Duodenal mucosa (tissue), 2 donors: ENCODE data around the gene PPP2R2D.
A peak's percentile ranks its signal among the peaks of the same experiment; 100 is the strongest.

Experiments used
- H3K27ac ChIP-seq: one replicate; pipeline ENCODE4 v1.7.0; 2013; ENCODE audit warnings: low read depth, low read length
- H3K27me3 ChIP-seq, 2 donors: one replicate each; pipeline ENCODE4 v1.7.0; 2013; ENCODE audit warnings: low read length in 2 of 2, control low read depth in 1 of 2; ENCODE audit not compliant: insufficient read depth in 2 of 2, control insufficient read depth in 1 of 2
- H3K36me3 ChIP-seq, 2 donors: one replicate each; pipeline ENCODE4 v1.7.0; 2013; ENCODE audit warnings: low read length in 2 of 2, control low read depth in 1 of 2; ENCODE audit not compliant: insufficient read depth in 2 of 2, control insufficient read depth in 1 of 2
- H3K4me1 ChIP-seq, 2 donors: one replicate each; pipeline ENCODE4 v1.7.0; 2013; ENCODE audit warnings: low read length in 2 of 2, control low read depth in 1 of 2; ENCODE audit not compliant: insufficient read depth in 2 of 2, control insufficient read depth in 1 of 2
- H3K4me3 ChIP-seq, 2 donors: one replicate each; pipeline ENCODE4 v1.7.0; 2013; ENCODE audit warnings: low read length in 2 of 2, low read depth in 1 of 2
- H3K9ac ChIP-seq, 2 donors: one replicate each; pipeline ENCODE4 v1.7.0; 2013; ENCODE audit warnings: low read length in 2 of 2, low read depth in 1 of 2
- H3K9me3 ChIP-seq, 2 donors: one replicate each; pipeline ENCODE4 v1.7.0; 2013; ENCODE audit warnings: low read length in 2 of 2, control low read depth in 1 of 2; ENCODE audit not compliant: control insufficient read depth in 1 of 2

Gene PPP2R2D

DNA sequence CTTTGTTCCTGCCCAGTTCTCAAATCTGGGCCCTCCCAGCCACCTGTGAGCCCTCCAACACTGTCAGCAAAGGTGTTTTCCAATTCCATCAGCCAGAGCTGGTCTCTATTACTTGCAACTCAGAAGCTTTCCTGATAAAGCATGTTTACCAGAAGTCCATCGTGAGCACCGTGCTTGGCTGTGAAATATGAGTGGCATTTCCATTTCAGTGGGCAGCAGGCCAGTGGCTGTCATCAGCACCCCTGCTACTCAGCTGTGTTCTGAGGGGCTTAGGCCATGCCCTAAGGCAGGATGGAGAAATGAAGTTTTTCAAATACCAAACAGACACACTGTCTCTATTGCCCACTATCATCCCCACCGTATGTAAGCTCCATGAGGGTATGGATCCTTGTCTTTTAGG lies 93.6 kb downstream of the PPP2R2D start:
- H3K4me3 ChIP-seq, result no peak overlapping the region
- no peak overlapping the region for H3K27ac ChIP-seq
- H3K9me3 ChIP-seq, result no peaks in the 10 kb centered on the region
- H3K9ac ChIP-seq, result no peak overlapping the region
- H3K4me1 ChIP-seq, result no peaks in the 10 kb centered on the region
- no peaks in the 10 kb centered on the region for H3K27me3 ChIP-seq
- H3K36me3 ChIP-seq, result no peaks in the 10 kb centered on the region

DNA sequence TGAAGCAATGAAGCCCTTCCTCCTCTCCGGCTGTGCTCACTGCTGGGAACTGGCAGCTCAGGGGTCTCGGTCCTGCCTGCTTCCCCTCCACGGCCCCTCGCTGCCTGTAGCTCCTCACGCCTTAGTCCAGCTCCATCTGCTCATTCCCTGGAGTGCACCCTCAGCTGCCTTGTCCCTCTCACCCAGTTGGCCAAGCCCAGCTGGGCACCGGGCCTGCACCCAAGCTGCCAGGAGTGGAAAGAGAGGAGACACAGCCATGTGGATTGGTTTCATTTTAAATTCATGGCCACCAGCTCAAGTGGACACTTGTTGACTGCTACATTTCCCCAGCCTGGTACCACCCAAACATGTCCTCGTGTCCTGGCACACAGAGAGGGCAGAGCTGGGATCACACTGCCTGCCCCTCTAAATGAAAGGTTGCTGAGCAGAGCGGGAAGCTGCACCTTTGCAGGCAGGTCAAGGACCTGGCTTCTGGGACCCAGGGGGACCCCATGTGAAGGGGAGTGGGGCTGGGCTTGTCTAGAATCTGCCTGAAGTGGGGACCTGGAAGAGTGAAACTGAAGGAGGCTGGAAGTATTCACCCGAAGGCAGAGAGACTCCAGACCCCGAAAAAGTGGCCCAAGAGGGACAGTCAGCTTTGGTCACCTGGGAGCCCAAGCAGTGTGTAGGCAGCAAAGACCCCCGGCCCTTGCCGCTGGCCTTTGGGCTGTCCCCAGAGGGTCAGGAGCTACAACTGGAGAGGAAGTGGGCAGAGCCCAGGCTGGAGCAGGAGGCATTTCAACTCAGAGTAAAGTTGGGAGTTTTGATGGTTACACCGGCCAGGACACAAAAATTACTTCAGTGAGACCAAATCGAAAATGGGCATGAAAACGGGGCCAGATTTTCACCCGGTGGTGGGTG lies 95.9 kb downstream of the PPP2R2D start:
- Histone ChIP-seq H3K9me3 (no peaks in the 10 kb centered on the region), H3K4me1 (no peaks in the 10 kb centered on the region), H3K27ac (no peak overlapping the region), H3K4me3 (no peak overlapping the region), H3K36me3 (no peaks in the 10 kb centered on the region), H3K27me3 (no peaks in the 10 kb centered on the region), H3K9ac (no peak overlapping the region)

DNA sequence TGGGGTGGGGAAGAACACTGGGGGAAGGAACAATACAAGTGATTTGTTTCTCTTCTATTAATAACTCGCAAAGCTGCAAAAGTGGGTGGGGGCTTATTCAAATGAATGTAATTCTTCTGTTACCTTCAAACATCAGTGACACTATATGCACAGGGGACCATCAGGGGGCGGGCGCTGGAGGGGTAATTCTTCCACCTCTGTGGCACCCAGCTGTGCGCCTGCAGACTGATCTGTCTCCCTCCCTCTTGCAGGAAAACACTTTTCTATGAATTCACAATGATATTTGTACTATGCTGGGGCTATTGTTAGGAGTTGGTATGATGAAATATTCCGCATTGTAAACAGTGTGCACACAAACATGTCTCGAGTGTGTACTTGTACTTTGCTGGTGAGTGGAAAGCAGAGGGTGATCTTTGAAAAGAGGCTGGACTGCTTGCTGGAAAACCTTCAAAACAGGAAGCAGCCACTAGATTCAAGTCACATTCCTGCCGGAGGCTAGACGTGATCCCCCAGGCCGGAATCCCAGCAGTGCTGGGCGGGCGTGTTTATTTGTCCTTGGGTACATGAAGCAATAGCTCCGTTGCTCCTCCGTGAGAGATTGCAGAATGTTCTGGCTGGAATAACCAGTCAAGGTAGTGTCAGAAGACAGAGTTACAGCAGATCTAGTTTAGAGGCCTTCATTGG lies 96.7 kb downstream of the PPP2R2D start:
- H3K4me1 ChIP-seq, result no peaks in the 10 kb centered on the region
- no peak overlapping the region for H3K27ac ChIP-seq
- H3K36me3 ChIP-seq, result no peaks in the 10 kb centered on the region
- H3K4me3 ChIP-seq, result no peak overlapping the region
- H3K27me3 ChIP-seq, result no peaks in the 10 kb centered on the region
- no peaks in the 10 kb centered on the region for H3K9me3 ChIP-seq
- no peak overlapping the region for H3K9ac ChIP-seq

DNA sequence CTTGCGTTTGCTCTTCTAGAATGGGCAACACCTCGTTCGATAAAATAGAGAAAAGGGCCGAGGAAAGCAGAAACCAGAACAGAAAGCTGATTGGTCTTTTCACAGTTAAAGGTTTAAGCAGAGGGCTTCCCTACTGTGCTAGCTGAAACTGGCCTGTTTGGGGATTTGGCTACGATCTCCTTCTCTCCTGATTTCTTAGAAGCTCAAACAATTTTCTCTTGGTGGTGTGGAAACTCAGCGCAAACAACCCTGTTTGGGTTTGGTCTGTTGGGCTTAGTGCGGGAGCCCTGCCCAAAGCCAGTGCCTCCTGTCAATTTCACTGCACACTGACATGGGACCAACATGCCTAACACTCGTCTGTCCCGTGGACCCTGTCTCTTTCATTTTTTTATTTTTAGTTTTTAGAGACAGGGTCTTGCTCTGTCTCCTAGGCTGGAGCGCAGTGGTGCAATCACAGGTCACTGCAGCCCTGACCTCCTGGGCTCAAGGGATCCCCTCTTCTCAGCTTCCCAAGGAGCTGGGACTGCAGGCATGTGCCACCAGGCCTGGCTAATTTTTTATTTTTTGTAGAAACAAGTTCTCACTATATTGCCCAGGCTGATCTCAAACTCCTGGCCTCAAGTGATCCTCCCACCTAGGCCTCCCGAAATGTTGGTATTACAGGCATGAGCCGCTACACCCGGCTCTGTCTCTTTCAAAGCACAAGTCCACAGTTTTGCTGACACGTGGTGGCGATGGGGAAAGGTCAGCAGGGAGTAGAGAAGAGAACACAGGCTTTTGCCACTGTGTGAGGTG lies 97.4 kb downstream of the PPP2R2D start:
- Histone ChIP-seq H3K4me1 (no peaks in the 10 kb centered on the region), H3K36me3 (no peaks in the 10 kb centered on the region), H3K27ac (no peak overlapping the region), H3K9ac (no peak overlapping the region), H3K9me3 (no peaks in the 10 kb centered on the region), H3K27me3 (no peaks in the 10 kb centered on the region), H3K4me3 (no peak overlapping the region)

DNA sequence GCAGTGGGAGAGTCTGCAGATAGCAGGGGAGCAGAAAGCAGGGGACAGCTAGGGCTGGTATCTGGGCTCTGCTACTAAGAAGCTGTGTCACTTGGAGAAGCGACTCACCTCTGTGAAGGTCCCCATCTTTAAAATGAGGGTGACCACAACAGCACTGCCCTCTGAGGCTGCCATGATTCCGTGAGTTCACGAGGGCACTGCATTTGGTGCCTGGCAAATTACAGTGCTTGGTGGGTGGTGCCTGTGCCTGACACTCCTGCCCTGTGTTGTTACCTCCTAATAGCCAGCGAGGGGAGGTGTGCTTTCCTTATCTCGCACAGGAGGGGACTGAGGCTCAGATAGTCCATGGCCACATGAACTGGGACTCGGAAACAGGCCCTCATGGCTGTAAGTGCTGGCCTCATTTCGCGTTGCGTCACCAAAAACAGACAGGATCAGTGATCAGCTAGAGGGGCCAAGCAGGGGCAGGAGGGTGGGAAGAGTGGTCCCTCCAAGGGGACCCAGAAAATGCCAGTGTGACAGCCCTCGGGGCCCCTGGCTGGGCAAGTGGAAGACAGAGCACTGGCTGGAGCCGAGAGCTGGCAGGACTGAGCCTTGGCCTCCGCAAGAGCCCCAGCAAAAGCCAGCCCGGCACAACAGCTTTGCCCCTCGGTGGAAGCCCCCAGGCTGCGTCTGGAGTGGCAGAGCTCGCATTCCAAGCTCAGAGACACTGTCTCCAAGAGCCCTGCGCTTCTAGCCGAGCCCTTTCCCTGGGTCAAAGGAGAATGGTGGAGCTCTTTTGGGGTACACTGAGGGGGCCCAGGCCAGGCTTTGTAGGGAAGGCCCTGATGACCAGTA lies 98.3 kb downstream of the PPP2R2D start:
- Histone ChIP-seq H3K27ac (no peak overlapping the region), H3K27me3 (no peaks in the 10 kb centered on the region), H3K36me3 (no peaks in the 10 kb centered on the region), H3K9me3 (no peaks in the 10 kb centered on the region), H3K4me1 (no peaks in the 10 kb centered on the region), H3K9ac (no peak overlapping the region), H3K4me3 (no peak overlapping the region)

DNA sequence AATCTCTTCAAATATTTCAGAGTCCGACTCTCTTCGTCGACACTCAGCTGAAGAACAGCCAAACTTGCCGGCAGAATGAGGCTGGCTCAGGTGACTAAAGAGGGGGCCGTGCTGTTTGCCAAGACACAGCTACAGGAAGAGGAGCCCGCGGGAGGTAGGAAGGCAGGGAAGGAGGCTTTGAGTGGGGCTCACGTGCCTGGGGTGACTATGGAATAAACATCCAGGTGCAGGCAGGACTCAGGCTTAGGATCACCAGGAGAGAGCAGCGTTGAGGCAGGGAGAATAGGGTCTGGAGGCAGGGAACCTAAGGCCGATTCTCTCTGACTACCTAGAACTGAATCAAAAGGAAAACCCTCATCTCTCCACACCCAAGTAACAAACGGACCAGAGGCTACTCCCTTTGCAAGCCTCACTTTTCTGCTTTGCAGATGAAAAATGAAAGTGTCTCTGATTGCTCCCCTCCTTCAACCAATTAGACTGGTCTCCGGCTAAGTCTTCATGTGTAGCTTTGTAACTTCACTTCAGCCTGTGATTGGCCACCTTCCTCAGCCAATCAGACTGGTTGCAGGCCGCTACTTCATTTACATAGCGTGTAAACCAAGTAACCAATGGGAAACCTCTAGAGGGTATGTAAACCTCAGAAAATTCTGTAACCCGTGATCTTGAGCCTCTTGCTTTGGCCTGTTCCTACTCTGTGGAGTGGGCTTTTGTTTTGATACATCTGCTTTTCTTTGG lies 100.6 kb downstream of the PPP2R2D start:
- H3K36me3 ChIP-seq, result no peaks in the 10 kb centered on the region
- H3K4me1 ChIP-seq, result no peaks in the 10 kb centered on the region
- peak overlapping the region in 1 of 2 donors; percentile 34 for H3K4me3 ChIP-seq
- no peak overlapping the region for H3K9ac ChIP-seq
- peaks cover 0 to 3% of the 10 kb centered on the region in 2 donors for H3K9me3 ChIP-seq
- H3K27me3 ChIP-seq, result no peaks in the 10 kb centered on the region
- no peak overlapping the region for H3K27ac ChIP-seq

DNA sequence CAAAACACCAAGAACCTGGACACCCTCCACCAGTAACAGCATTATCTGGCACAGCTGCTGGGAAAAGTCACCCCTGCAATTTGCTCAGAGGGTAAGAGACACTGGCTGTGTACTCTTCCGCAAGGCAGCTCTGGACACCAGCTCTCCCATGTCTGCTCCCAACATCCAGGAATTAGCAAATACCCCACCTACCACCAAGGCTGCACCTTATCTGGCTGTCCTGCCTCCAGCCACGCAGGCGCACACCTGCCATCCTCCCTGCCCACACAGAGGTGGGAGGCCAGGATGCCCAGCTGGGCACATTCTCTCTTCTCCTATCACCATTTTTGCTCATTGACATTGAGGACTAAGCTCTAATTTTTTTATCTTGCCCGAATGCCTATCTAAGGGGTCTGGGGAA lies 101.2 kb downstream of the PPP2R2D start:
- Histone ChIP-seq H3K9me3 (peaks cover 0 to 3% of the 10 kb centered on the region in 2 donors), H3K9ac (no peak overlapping the region), H3K27me3 (no peaks in the 10 kb centered on the region), H3K4me1 (no peaks in the 10 kb centered on the region), H3K4me3 (no peak overlapping the region), H3K27ac (no peak overlapping the region), H3K36me3 (no peaks in the 10 kb centered on the region)

DNA sequence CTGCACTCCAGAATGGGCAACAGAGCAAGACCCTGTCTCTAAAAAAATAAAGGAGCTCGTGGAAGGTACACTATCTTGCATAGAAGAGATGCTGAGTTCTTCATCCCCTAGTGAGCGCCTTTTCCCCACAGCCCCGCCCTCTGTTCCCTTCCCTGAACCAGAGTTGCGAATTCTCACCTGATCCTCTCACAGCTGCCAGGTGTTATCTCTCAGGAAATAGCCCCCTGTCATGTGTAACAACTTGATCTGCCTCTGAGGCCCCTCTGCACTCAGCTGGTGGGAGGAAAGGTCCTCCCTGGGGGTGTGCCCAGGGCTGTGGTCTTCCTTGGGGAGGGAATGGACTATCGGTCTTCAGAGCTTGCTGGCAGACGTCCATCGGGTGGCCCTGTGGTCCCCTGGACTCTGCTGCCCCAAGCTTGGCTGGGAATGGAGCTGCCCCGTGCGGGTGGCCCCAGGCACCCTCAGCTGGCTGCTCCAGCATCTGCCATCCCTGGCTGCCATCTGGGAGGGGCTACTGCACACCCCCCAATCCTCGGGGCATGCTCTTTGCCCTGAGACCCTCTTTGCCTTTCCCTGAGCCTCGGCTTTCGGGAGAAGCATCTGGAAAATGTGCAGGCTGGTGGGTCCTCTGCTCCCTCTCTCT lies 102.6 kb downstream of the PPP2R2D start:
- Histone ChIP-seq H3K27me3 (no peaks in the 10 kb centered on the region), H3K4me1 (no peaks in the 10 kb centered on the region), H3K27ac (no peak overlapping the region), H3K9me3 (peaks cover 0 to 3% of the 10 kb centered on the region in 2 donors), H3K4me3 (no peak overlapping the region), H3K9ac (no peak overlapping the region), H3K36me3 (no peaks in the 10 kb centered on the region)

DNA sequence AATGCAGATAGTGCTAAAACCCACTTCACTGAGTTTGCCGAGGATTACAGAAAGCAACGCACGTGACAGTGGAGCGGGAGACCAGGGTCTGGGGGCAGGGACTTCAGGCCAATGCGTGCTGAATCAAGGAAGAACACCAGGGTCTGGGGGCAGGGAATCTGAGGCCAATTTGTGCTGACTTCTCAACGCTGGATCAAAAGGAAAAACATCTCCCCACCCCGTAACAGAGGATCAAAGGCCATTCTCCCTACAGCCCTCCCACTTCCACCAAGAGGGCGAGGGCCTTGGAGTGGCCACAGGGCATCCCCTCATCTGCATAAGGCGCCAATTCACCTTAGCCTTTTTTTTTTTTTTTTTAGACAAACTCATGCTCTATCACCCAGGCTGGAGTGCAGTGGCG lies 103.2 kb downstream of the PPP2R2D start:
- Histone ChIP-seq H3K36me3 (no peaks in the 10 kb centered on the region), H3K4me1 (no peaks in the 10 kb centered on the region), H3K27me3 (no peaks in the 10 kb centered on the region), H3K9ac (no peak overlapping the region), H3K4me3 (no peak overlapping the region), H3K9me3 (peaks cover 0 to 3% of the 10 kb centered on the region in 2 donors), H3K27ac (no peak overlapping the region)
